ENCODE measurements around the gene ZG16. TPM values are rescaled to one million over a fixed set of nuclear protein-coding genes. Genes with fewer than 3 reads are reported as not detected.

ZG16 gene
- total RNA-seq, 2 experiments from 2014 or later: not detected

DNA sequence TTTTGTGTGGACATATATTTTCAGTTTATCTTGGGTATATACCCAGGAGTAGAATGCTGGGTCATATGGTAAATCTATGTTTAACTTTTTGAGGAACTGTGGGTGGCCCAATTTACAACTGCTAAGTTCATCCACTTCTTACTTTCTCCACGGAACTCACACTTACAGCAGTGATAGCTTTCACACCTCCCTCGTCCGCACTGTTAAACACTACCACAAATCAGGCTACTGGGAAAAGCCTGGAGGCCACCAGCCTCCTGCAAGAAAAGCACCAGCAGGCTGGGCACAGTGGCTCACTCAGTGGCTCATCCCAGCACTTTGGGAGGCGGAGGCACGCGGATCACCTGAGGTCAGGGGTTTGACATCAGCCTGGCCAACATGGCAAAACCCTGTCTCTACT lies 14.7 kb upstream of the ZG16 start:
- no TSS peak for BruUV-seq (replicated peaks)
- intact Hi-C loops (cut with micrococcal nuclease; ENCODE audit: unreplicated experiment): no loop called here

DNA sequence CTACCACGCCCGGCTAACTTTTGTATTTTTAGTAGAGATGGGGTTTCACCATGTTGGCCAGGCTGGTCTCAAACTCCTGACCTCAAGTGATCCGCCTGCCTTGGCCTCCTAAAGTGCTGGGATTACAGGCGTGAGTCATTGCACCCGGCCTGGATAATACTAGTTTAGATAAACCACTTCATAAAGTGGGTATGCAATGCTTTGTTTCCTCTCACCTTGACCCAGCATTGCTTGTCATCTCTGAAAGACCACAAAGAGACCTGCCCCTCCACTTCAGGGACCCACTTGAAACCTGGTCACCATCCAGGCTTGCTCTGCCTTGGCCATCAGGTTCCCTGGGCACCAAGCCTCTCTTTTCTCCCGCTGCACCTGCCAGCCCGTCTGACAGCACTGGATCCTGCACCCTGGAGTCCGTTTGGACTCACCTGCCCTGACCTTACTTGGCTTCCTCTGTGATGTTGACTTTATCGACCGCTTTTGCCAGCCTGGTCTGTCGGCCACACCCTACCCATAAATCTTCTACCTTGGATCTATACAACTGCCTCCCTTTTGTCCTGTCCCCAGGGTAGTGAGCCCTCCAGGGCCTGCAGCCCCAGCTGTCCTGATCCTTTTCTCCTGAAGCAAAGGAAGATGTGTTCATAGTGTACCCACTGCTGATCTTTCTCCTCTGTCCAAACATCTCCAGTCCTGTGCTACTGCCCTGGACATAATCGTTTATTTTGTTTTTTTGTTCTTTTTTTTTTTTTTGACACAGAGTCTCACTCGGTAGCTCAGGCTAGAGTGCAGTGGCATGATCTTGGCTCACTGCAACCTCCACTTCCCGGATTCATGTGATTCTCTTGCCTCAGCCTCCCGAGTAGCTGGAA lies 12.7 kb upstream of the ZG16 start:
- Histone ChIP-seq H3K4me2 (ENCODE audit: low read length) (no peak overlapping the region), H3K9me3 (ENCODE audit: low read length) (no peaks in the 10 kb centered on the region), H3K36me3 (ENCODE audit: insufficient read depth, low read length) (no peaks in the 10 kb centered on the region), H3K4me3 (ENCODE audit: low read depth, low read length, poor library complexity, severe bottlenecking) (no peak overlapping the region), H3K9me2 (ENCODE audit: insufficient read depth, low read length) (no peaks in the 10 kb centered on the region), H3K79me2 (ENCODE audit: insufficient read depth, low read depth, low read length) (no peaks in the 10 kb centered on the region), H3K4me1 (ENCODE audit: insufficient read depth, low read length, poor library complexity, severe bottlenecking) (no peaks in the 10 kb centered on the region), H4K20me1 (ENCODE audit: insufficient read depth, low read length) (no peaks in the 10 kb centered on the region), H3K27ac (ENCODE audit: low read depth, low read length, poor library complexity, severe bottlenecking) (no peak overlapping the region), H2AFZ (ENCODE audit: low read length) (no peak overlapping the region)
- ChIA-PET CTCF (ENCODE audit: unreplicated experiment) (no interaction called here), POLR2A (interaction anchor here (0.6 to 1.3 kb wide), 2 partner anchors 24 to 74 kb away, joined by 3 read pairs; no protein-coding TSS in a partner anchor)
- BruUV-seq (replicated peaks): no TSS peak
- DNase-seq (ENCODE audit: low spot score): no peak
- intact Hi-C loops (cut with micrococcal nuclease; ENCODE audit: unreplicated experiment): no loop called here
- TF ChIP-seq, protein P1, sequence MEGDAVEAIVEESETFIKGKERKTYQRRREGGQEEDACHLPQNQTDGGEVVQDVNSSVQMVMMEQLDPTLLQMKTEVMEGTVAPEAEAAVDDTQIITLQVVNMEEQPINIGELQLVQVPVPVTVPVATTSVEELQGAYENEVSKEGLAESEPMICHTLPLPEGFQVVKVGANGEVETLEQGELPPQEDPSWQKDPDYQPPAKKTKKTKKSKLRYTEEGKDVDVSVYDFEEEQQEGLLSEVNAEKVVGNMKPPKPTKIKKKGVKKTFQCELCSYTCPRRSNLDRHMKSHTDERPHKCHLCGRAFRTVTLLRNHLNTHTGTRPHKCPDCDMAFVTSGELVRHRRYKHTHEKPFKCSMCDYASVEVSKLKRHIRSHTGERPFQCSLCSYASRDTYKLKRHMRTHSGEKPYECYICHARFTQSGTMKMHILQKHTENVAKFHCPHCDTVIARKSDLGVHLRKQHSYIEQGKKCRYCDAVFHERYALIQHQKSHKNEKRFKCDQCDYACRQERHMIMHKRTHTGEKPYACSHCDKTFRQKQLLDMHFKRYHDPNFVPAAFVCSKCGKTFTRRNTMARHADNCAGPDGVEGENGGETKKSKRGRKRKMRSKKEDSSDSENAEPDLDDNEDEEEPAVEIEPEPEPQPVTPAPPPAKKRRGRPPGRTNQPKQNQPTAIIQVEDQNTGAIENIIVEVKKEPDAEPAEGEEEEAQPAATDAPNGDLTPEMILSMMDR (conservative IDR thresholded peaks at IDR 0.05; ENCODE audit: low read length): no peak
- no peak for TF ChIP-seq EZH2phosphoT487 (IDR thresholded peaks at IDR 0.05; ENCODE audit: borderline replicate concordance, low read depth, low read length)

More for the DNA sequence above, 14.7 kb upstream of the ZG16 start:
- DNase-seq (ENCODE audit: low spot score): no peak
- Histone ChIP-seq H4K20me1 (ENCODE audit: insufficient read depth, low read length) (no peaks in the 10 kb centered on the region), H3K4me1 (ENCODE audit: insufficient read depth, low read length, poor library complexity, severe bottlenecking) (no peaks in the 10 kb centered on the region), H3K9me2 (ENCODE audit: insufficient read depth, low read length) (no peaks in the 10 kb centered on the region), H3K27ac (ENCODE audit: low read depth, low read length, poor library complexity, severe bottlenecking) (no peak overlapping the region), H3K4me3 (ENCODE audit: low read depth, low read length, poor library complexity, severe bottlenecking) (no peak overlapping the region), H3K9me3 (ENCODE audit: low read length) (no peaks in the 10 kb centered on the region), H3K36me3 (ENCODE audit: insufficient read depth, low read length) (no peaks in the 10 kb centered on the region), H3K4me2 (ENCODE audit: low read length) (no peak overlapping the region), H2AFZ (ENCODE audit: low read length) (no peak overlapping the region), H3K79me2 (ENCODE audit: insufficient read depth, low read depth, low read length) (no peaks in the 10 kb centered on the region)
- CTCF ChIA-PET (ENCODE audit: unreplicated experiment): no interaction called here
- no peak for TF ChIP-seq EZH2phosphoT487 (IDR thresholded peaks at IDR 0.05; ENCODE audit: borderline replicate concordance, low read depth, low read length)
- TF ChIP-seq, protein P1 (conservative IDR thresholded peaks at IDR 0.05; ENCODE audit: low read length): no peak
- POLR2A ChIA-PET: interaction anchor here (0.6 kb wide), 2 partner anchors 12 to 106 kb away, joined by 3 to 7 read pairs; no protein-coding TSS in a partner anchor

DNA sequence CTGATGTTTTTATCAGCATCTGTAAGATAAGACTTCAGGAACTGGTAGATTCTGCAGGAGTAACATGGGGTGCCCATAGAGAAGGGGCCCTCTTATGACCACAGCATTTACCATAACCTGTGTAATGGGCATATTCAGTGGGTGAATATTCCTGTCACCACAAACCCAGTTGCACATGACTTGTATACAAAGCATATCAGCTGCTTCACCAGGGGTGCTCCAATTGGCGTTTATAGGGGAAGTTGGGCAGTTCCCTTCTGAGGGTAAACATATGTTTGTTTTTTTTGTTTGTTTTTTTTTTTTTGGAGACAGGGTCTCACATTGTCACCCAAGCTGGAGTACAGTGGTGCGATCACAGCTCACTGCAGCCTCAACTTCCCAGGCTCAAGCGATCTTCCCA lies 11.5 kb upstream of the ZG16 start:
- TF ChIP-seq EZH2phosphoT487 (IDR thresholded peaks at IDR 0.05; ENCODE audit: borderline replicate concordance, low read depth, low read length): no peak
- TF ChIP-seq, protein P1 (conservative IDR thresholded peaks at IDR 0.05; ENCODE audit: low read length): no peak
- H3K36me3 ChIP-seq (ENCODE audit: insufficient read depth, low read length): no peaks in the 10 kb centered on the region
- DNase-seq (ENCODE audit: low spot score): no peak
- H3K9me2 ChIP-seq (ENCODE audit: insufficient read depth, low read length): no peaks in the 10 kb centered on the region
- ChIA-PET CTCF (ENCODE audit: unreplicated experiment) (no interaction called here), POLR2A (interaction anchor here (0.7 to 1.3 kb wide), 2 partner anchors 23 to 187 kb away, joined by 3 to 5 read pairs; no protein-coding TSS in a partner anchor)
- H3K79me2 ChIP-seq (ENCODE audit: insufficient read depth, low read depth, low read length): no peaks in the 10 kb centered on the region
- BruUV-seq (replicated peaks): no TSS peak
- no peak overlapping the region for H3K4me3 ChIP-seq (ENCODE audit: low read depth, low read length, poor library complexity, severe bottlenecking)
- no peaks in the 10 kb centered on the region for H4K20me1 ChIP-seq (ENCODE audit: insufficient read depth, low read length)
- no peaks in the 10 kb centered on the region for H3K4me1 ChIP-seq (ENCODE audit: insufficient read depth, low read length, poor library complexity, severe bottlenecking)
- no peak overlapping the region for H3K4me2 ChIP-seq (ENCODE audit: low read length)
- no peak overlapping the region for H3K27ac ChIP-seq (ENCODE audit: low read depth, low read length, poor library complexity, severe bottlenecking)
- no peak overlapping the region for H2AFZ ChIP-seq (ENCODE audit: low read length)
- no peaks in the 10 kb centered on the region for H3K9me3 ChIP-seq (ENCODE audit: low read length)
- intact Hi-C loops (cut with micrococcal nuclease; ENCODE audit: unreplicated experiment): no loop called here
